Pancreas (tissue), 10 donors: ENCODE data around the gene SSNA1. TPM values are rescaled to one million over a fixed set of nuclear protein-coding genes. Genes with fewer than 3 reads are reported as not detected.

Experiments
- ATAC-seq, 4 donors: fragments of 200-7000 bp; cut with Tn5 transposase; one replicate each; pipeline versions ENCODE4 v1.8.0 to v1.9.1; 2020; ENCODE audit warnings: mild to moderate bottlenecking in 4 of 4, moderate library complexity in 4 of 4
- DNase-seq, 6 donors: peaks; one replicate each; pipeline ENCODE4 v3.0.0-alpha.2; 2020
- FAIRE-seq: peaks from 2 replicates; lab custom pipeline; 2012; peaks lifted over from hg19 to GRCh38; lab: Jason Lieb, UNC
- H3K27ac ChIP-seq, 4 donors: fragments of 200-600 bp; sonication (generic); 1 replicate in 3 of 4; 2 replicates in 1 of 4; pipeline versions ENCODE4 v1.5.0 to v1.8.0; 2020
- H3K27me3 ChIP-seq, 4 donors: fragments of 200-600 bp; one replicate each; pipeline ENCODE4 v1.8.0; 2021
- H3K36me3 ChIP-seq, 3 donors: fragments of 200-600 bp; sonication (generic) in 1 of 3; one replicate each; pipeline versions ENCODE4 v1.5.0 to v1.8.0; 2020 to 2021
- H3K4me1 ChIP-seq, 3 donors: fragments of 200-600 bp; one replicate each; pipeline ENCODE4 v1.8.0; 2021
- H3K4me3 ChIP-seq, 4 donors: fragments of 200-600 bp; sonication (generic) in 2 of 4; one replicate each; pipeline versions ENCODE4 v1.5.0 to v1.8.0; 2020 to 2021
- H3K9me3 ChIP-seq, 4 donors: fragments of 200-600 bp; one replicate each; pipeline ENCODE4 v1.8.0; 2021
- CTCF ChIP-seq, 4 donors: fragments of 200-600 bp; sonication (generic) in 3 of 4; IDR thresholded peaks; one replicate each; pipeline versions ENCODE4 v1.5.0 to v1.8.0; 2021; ENCODE audit warnings: antibody characterized with exemption in 4 of 4
- WGBS, 2 donors: extraction: QIAGEN DNeasy Blood & Tissue Kit; methylation state at CpG; one replicate each; pipeline ENCODE4 v1.1.7; 2013; 5-methylcytosine and 5-hydroxymethylcytosine counted together
- intact Hi-C, 3 donors: fragments of 100-400 bp; cut with DNase I; formaldehyde crosslinking; loops; one replicate each; pipeline versions ENCODE4 v1.11.1 to v1.14.2; 2022
- polyA plus RNA-seq, 2 donors: library from polyadenylated mRNA; stranded (reverse); fragments of 200-250 nt; gene quantifications; one replicate each; pipeline ENCODE4 v1.2.3, GENCODE V29; 2013
- total RNA-seq, 6 donors: library from RNA; stranded (reverse); fragmentation: NEBNext Ultra II Directional in 4 of 6; extraction: Animal tissue kit (Norgen Biotek cat#: 25700) in 4 of 6; gene quantifications; one replicate each; pipeline versions ENCODE4 v1.2.1 to v1.2.4, GENCODE V29; 2021 to 2023
- donor health status: healthy with polysubstance abuse.
- donor health status: DM: no; HTN: no; CAD: no; lungs with moderate emphysema.
- donor health status: DM: no; HTN: no; CAD: no.
- donor health status: control.
- donor health status: control.
- donor health status: Bipolar disorder and iron deficiency.
- donor health status: DM: yes; HTN: yes; CAD: no.
- donor health status: DM: no; HTN: no; CAD: no.
- donor health status: DM: no; HTN: no; CAD: no.
- donor health status: DM: yes; HTN: yes; CAD: no.

The SSNA1 gene
- total and polyA plus RNA-seq, 8 donors = 30.8 to 81.0 (median 41.1) TPM

GRCh38 chr9:137200311-137201204 lies 12.1 kb downstream of the SSNA1 start, which contains the start of gene TPRN:
TPRN (minus strand) TSS chr9:137200741; CDS start chr9:137200711, 30 bp downstream.
- peak within 1 kb of the TSS; percentile 83 to 90 (median 85) for H3K27ac ChIP-seq
- no peaks in the 10 kb centered on the region for H3K36me3 ChIP-seq
- H3K4me1 ChIP-seq = peaks cover 12 to 33% (median 15%) of the 10 kb centered on the region in 3 donors
- H3K4me3 ChIP-seq = peak within 1 kb of the TSS; percentile 48 to 80 (median 60)
- H3K27me3 ChIP-seq = no peaks in the 10 kb centered on the region
- TF ChIP-seq CTCF (IDR thresholded peaks at IDR 0.05) = no peak
- ATAC-seq = peak; percentile 75 to 89 (median 80)
- DNase-seq = peak; percentile 98 to 100 (median 100)
- peak; percentile 20 for FAIRE-seq
- no peaks in the 10 kb centered on the region for H3K9me3 ChIP-seq
- WGBS, 2 donors = 0 to 1% methylated on average over 72 to 118 of the region's 118 CpGs
- intact Hi-C loops = no loop called here

GRCh38 chr9:137201205-137201868 lies 12.9 kb downstream of the SSNA1 start:
- peak overlapping the region; percentile 36 to 80 (median 48) for H3K4me3 ChIP-seq
- 13 to 16% methylated on average over 23 of the region's 23 CpGs for WGBS, 2 donors
- peaks cover 15 to 31% (median 17%) of the 10 kb centered on the region in 3 donors for H3K4me1 ChIP-seq
- intact Hi-C loops = no loop called here
- FAIRE-seq (no peak), ATAC-seq (no peak), DNase-seq (no peak)
- TF ChIP-seq CTCF (IDR thresholded peaks at IDR 0.05) = no peak
- no peaks in the 10 kb centered on the region for H3K36me3 ChIP-seq
- H3K27me3 ChIP-seq = no peaks in the 10 kb centered on the region
- H3K9me3 ChIP-seq = no peaks in the 10 kb centered on the region
- H3K27ac ChIP-seq = peak overlapping the region; percentile 73 to 86 (median 82)

GRCh38 chr9:137202966-137203365 lies 14.5 kb downstream of the SSNA1 start:
- Histone ChIP-seq H3K36me3 (no peaks in the 10 kb centered on the region), H3K4me1 (peaks cover 19 to 38% (median 22%) of the 10 kb centered on the region in 3 donors), H3K27ac (no peak overlapping the region), H3K4me3 (no peak overlapping the region), H3K27me3 (no peaks in the 10 kb centered on the region), H3K9me3 (no peaks in the 10 kb centered on the region)
- 77% methylated on average over 8 of the region's 8 CpGs for whole genome bisulfite sequencing, 2 donors
- TF ChIP-seq CTCF (IDR thresholded peaks at IDR 0.05) = no peak
- intact Hi-C loops = no loop called here
- no peak for ATAC-seq
- FAIRE-seq = no peak
- DNase-seq = no peak

- intact Hi-C loops = no loop called here
- Histone ChIP-seq H3K4me3 (peak overlapping the region; percentile 65 to 97 (median 88)), H3K36me3 (no peaks in the 10 kb centered on the region)
Observed at GRCh38 chr9:137204731-137205125, 16.3 kb downstream of the SSNA1 start.

More at GRCh38 chr9:137204731-137205125, 16.3 kb downstream of the SSNA1 start:
- ATAC-seq (no peak), FAIRE-seq (no peak), DNase-seq (peak in 2 of 6 donors; percentile 37 to 55)
- 5 to 7% methylated on average over 21 of the region's 21 CpGs for WGBS, 2 donors
- Histone ChIP-seq H3K27me3 (no peaks in the 10 kb centered on the region), H3K4me1 (peaks cover 19 to 38% (median 22%) of the 10 kb centered on the region in 3 donors), H3K27ac (peak overlapping the region; percentile 74 to 88 (median 81)), H3K9me3 (no peaks in the 10 kb centered on the region)
- no peak for TF ChIP-seq CTCF (IDR thresholded peaks at IDR 0.05)
